Measurements from ENCODE around the gene TMEM183A. TPM values are rescaled to one million over a fixed set of nuclear protein-coding genes. Genes with fewer than 3 reads are reported as not detected.

Gene TMEM183A
- total and polyA plus RNA-seq, 2 of the 4 experiments (the other 2 are of a cell fraction), result 56.8 to 63.1 TPM

DNA sequence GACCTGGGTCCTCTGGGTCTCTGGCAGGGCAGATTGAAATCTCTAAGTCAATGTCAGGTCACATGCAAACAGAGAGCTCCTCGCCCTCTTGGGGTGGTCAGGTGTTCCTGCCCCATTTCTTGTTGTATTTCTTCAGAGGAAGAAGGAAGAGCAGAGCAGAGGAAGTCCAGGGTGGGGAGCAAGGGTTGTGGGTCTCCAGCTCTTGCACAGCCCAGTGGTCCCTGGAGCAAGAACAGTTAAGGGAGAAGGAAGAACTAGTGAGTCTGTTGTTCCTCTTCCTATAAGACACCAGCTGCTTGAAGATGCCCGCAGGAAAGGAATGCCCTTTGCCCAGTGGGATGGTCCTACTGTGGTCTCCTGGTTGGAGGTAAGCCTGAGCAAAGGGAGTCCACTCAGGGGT lies 52.3 kb downstream of the TMEM183A start:
- no CpG with 5 or more reads among the region's 2 CpGs for WGBS, 2 experiments (ENCODE audit: extremely low coverage in 2 of 2, insufficient read length in 1 of 2)
- Histone ChIP-seq H3K27me3 (ENCODE audit: control insufficient read depth, insufficient read depth, low read length) (no peaks in the 10 kb centered on the region; the same call in 1 of the 2 replicates), H3K4ac (ENCODE audit: low read depth, low read length) (no peak overlapping the region), H2AK9ac (replicated peaks; ENCODE audit: low read depth, low read length, poor library complexity) (no peak overlapping the region), H2BK15ac (ENCODE audit: low read depth, low read length) (no peak overlapping the region), H2BK120ac (ENCODE audit: low read depth, low read length) (no peak overlapping the region), H3K4me1 (ENCODE audit: control insufficient read depth, insufficient read depth, low read length) (peaks cover 3% of the 10 kb centered on the region; the same call in 1 of the 2 replicates), H4K5ac (ENCODE audit: low read depth, low read length) (no peak overlapping the region), H2AFZ (replicated peaks; ENCODE audit: low read length, poor library complexity) (no peak overlapping the region), H4K91ac (ENCODE audit: insufficient read depth, low read depth, low read length) (no peak overlapping the region), H3K36me3 (ENCODE audit: control insufficient read depth, insufficient read depth, low read length) (peaks cover 20% of the 10 kb centered on the region), H3K56ac (ENCODE audit: extremely low read depth, insufficient read depth, low read length) (no peak overlapping the region), H3K23ac (ENCODE audit: low read depth, low read length) (no peak overlapping the region), H3K27ac (ENCODE audit: insufficient read depth, low read length) (no peak overlapping the region), H3K4me3 (ENCODE audit: insufficient read depth, low read depth, low read length) (no peak overlapping the region), H3K18ac (ENCODE audit: low read depth, low read length) (no peak overlapping the region), H2BK20ac (ENCODE audit: low read depth, low read length) (no peak overlapping the region), H3K14ac (replicated peaks; ENCODE audit: low read depth, low read length) (no peak overlapping the region), H3K79me1 (ENCODE audit: low read depth in 1 of 2, low read length in 2 of 2) (no peaks in the 10 kb centered on the region), H2BK5ac (ENCODE audit: low read depth, low read length, poor library complexity, severe bottlenecking) (no peak overlapping the region), H3K9ac (ENCODE audit: low read depth, low read length) (no peak overlapping the region), H3K4me2 (ENCODE audit: low read depth, low read length) (no peak overlapping the region), H3K9me1 (ENCODE audit: insufficient read depth, low read length) (no peaks in the 10 kb centered on the region), H2AK5ac (ENCODE audit: low read depth, low read length) (no peak overlapping the region), H3K9me3 (ENCODE audit: control insufficient read depth, insufficient read depth, low read length) (no peaks in the 10 kb centered on the region), H4K8ac (ENCODE audit: low read depth in 2 of 2, low read length in 2 of 2) (no peak overlapping the region), H4K20me1 (ENCODE audit: insufficient read depth, low read length) (no peaks in the 10 kb centered on the region)
- no peak for TF ChIP-seq SMC3 (IDR thresholded peaks at IDR 0.05; ENCODE audit: low read depth, low read length)
- TF ChIP-seq RFX5 (IDR thresholded peaks at IDR 0.05; ENCODE audit: low read depth, low read length), result no peak
- TF ChIP-seq MAZ (IDR thresholded peaks at IDR 0.05; ENCODE audit: borderline replicate concordance, low read depth, low read length), result no peak
- no peak for TF ChIP-seq NFE2L2 (IDR thresholded peaks at IDR 0.05; ENCODE audit: low read depth, low read length)
- TF ChIP-seq, protein P1, sequence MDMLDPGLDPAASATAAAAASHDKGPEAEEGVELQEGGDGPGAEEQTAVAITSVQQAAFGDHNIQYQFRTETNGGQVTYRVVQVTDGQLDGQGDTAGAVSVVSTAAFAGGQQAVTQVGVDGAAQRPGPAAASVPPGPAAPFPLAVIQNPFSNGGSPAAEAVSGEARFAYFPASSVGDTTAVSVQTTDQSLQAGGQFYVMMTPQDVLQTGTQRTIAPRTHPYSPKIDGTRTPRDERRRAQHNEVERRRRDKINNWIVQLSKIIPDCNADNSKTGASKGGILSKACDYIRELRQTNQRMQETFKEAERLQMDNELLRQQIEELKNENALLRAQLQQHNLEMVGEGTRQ (IDR thresholded peaks at IDR 0.05; ENCODE audit: low read depth, low read length), result no peak
- ChIA-PET CTCF (no interaction called here), POLR2A (ENCODE audit: unreplicated experiment) (no interaction called here)
- in situ Hi-C loops (cut with MboI; ENCODE audit: low sequenced_read_pairs), result no loop called here
- DNase-seq, result no peak
- dilution Hi-C loops (cut with HindIII; ENCODE audit: low sequenced_read_pairs, unreplicated experiment), result no loop called here
- intact Hi-C loops (cut with micrococcal nuclease), result no loop called here
- ATAC-seq (ENCODE audit: low read depth), result no peak
- no TSS peak for BruUV-seq (replicated peaks)
